PC-3 (cell line): ENCODE results near the gene HSD17B12. TPM values are rescaled to one million over a fixed set of nuclear protein-coding genes. Genes with fewer than 3 reads are reported as not detected.

Source experiments
- ATAC-seq: fragments of 200-7000 bp; cut with Tn5 transposase; 2 replicates; pipeline ENCODE4 v1.9.1; 2020; ENCODE audit warnings: mild to moderate bottlenecking, moderate library complexity
- BruUV-seq: library from RNA; stranded (reverse); fragments of 400-500 nt; replicated peaks from 2 replicates; lab custom pipeline; 2021; lab: Mats Ljungman, UMichigan
- CTCF ChIA-PET: fragments of 300-600 bp; sonication (Branson Sonifier 250); formaldehyde crosslinking; loops from one replicate; lab custom pipeline; 2022; ENCODE audit warnings: antibody characterized with exemption; lab: Charles Lee
- POLR2A ChIA-PET: fragments of 300-600 bp; sonication (Branson Sonifier 250); formaldehyde crosslinking; loops from one replicate; lab custom pipeline; 2022; ENCODE audit warnings: antibody characterized with exemption; ENCODE audit not compliant: unreplicated experiment; lab: Charles Lee
- DNase-seq: peaks from one replicate; pipeline ENCODE4 v3.0.0-alpha.2; 2015
- H2AFZ ChIP-seq: fragments of 300-600 bp; sonication (generic); 2 replicates; pipeline ENCODE4 v1.6.0; 2016; ENCODE audit warnings: antibody characterized with exemption, low read length
- H3F3A ChIP-seq: fragments of 300-600 bp; sonication (generic); one replicate; pipeline ENCODE4 v1.6.0; 2017; ENCODE audit warnings: antibody characterized with exemption, low read length, control low read depth, mild to moderate bottlenecking; ENCODE audit not compliant: unreplicated experiment
- H3K27ac ChIP-seq: fragments of 300-600 bp; sonication (generic); 2 replicates; pipeline ENCODE4 v1.5.1; 2016; ENCODE audit warnings: mild to moderate bottlenecking, low read length
- H3K27me3 ChIP-seq: fragments of 300-600 bp; sonication (generic); 2 replicates; pipeline ENCODE4 v1.6.1; 2016; ENCODE audit warnings: low read length, mixed read lengths
- H3K36me3 ChIP-seq: fragments of 300-600 bp; sonication (generic); 2 replicates; pipeline ENCODE4 v1.6.1; 2016; ENCODE audit warnings: low read depth, mixed run types, low read length, mixed read lengths
- H3K4me1 ChIP-seq: fragments of 300-600 bp; sonication (generic); 2 replicates; pipeline ENCODE4 v1.5.1; 2016; ENCODE audit warnings: low read length; ENCODE audit not compliant: insufficient read depth
- H3K4me2 ChIP-seq: fragments of 300-600 bp; sonication (generic); 2 replicates; pipeline ENCODE4 v1.6.0; 2016; ENCODE audit warnings: low read length
- H3K4me3 ChIP-seq: fragments of 300-600 bp; sonication (generic); 2 replicates; pipeline ENCODE4 v1.5.1; 2016; ENCODE audit warnings: mild to moderate bottlenecking, low read length, mixed read lengths
- H3K79me2 ChIP-seq: fragments of 300-600 bp; sonication (generic); 2 replicates; pipeline ENCODE4 v1.6.1; 2017; ENCODE audit warnings: low read length, mixed read lengths
- H3K9ac ChIP-seq: fragments of 300-600 bp; sonication (generic); 2 replicates; pipeline ENCODE4 v1.6.0; 2016; ENCODE audit warnings: mild to moderate bottlenecking, low read length
- H3K9me2 ChIP-seq: fragments of 300-600 bp; sonication (generic); replicated peaks from 2 replicates; pipeline ENCODE4 v1.6.1; 2016; ENCODE audit warnings: mixed run types, low read length, mixed read lengths
- H3K9me3 ChIP-seq: fragments of 300-600 bp; sonication (generic); 2 replicates; pipeline ENCODE4 v1.6.1; 2016; ENCODE audit warnings: low read length, mixed read lengths
- H4K20me1 ChIP-seq: fragments of 300-600 bp; sonication (generic); 2 replicates; pipeline ENCODE4 v1.6.1; 2016; ENCODE audit warnings: low read length, mixed read lengths
- EZH2 ChIP-seq: fragments of 300-600 bp; sonication (generic); IDR thresholded peaks from one replicate; pipeline ENCODE4 v1.6.1; 2017; ENCODE audit warnings: antibody characterized with exemption, mild to moderate bottlenecking, low read length; ENCODE audit not compliant: unreplicated experiment
- EZH2phosphoT487 ChIP-seq: fragments of 300-600 bp; sonication (generic); IDR thresholded peaks from 2 replicates; pipeline ENCODE4 v1.6.1; 2018; ENCODE audit warnings: mild to moderate bottlenecking, antibody characterized with exemption, low read length, borderline replicate concordance
- intact Hi-C: fragments of 100-400 bp; cut with micrococcal nuclease; formaldehyde crosslinking; loops from 2 replicates; pipeline ENCODE4 v1.9.0; 2023
- total RNA-seq: library from RNA; depleted of rRNA; stranded (reverse); fragments of >200 nt; gene quantifications from 2 replicates; pipeline ENCODE4 v1.2.3, GENCODE V29; 2014
- TF ChIP-seq, protein P1 (sequence below): fragments of 300-600 bp; sonication (generic); conservative IDR thresholded peaks from 2 replicates; pipeline ENCODE4 v1.5.1; 2017; ENCODE audit warnings: antibody characterized with exemption, low read depth, mild to moderate bottlenecking, low read length

Gene HSD17B12
- total RNA-seq, 1 experiment from 2014 or later: 77.6 TPM

DNA sequence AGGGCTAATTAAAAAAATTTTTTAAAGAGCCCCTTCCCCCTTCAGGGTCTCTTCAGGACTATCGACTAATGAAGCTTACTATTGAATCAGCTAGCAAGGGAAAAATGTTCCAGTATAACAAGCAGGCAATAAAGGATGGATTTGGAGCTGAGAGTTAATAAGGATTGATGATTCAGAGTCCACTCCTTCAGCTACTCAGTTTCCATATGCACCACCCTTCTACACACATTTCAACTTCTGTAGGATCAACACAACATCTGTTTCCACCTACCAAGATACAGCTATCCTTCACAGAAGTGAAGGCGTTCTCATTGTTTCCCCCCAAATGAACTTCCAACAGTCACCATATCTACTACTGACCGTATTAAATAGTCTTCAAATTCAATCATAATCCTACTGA is 193.5 kb downstream of the HSD17B12 start:
- H3K4me3 ChIP-seq: no peak overlapping the region
- TF ChIP-seq, protein P1, sequence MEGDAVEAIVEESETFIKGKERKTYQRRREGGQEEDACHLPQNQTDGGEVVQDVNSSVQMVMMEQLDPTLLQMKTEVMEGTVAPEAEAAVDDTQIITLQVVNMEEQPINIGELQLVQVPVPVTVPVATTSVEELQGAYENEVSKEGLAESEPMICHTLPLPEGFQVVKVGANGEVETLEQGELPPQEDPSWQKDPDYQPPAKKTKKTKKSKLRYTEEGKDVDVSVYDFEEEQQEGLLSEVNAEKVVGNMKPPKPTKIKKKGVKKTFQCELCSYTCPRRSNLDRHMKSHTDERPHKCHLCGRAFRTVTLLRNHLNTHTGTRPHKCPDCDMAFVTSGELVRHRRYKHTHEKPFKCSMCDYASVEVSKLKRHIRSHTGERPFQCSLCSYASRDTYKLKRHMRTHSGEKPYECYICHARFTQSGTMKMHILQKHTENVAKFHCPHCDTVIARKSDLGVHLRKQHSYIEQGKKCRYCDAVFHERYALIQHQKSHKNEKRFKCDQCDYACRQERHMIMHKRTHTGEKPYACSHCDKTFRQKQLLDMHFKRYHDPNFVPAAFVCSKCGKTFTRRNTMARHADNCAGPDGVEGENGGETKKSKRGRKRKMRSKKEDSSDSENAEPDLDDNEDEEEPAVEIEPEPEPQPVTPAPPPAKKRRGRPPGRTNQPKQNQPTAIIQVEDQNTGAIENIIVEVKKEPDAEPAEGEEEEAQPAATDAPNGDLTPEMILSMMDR: no peak
- TF ChIP-seq EZH2: no peak
- no peak for TF ChIP-seq EZH2phosphoT487
- peaks cover 4% of the 10 kb centered on the region; the same call in 1 of the 2 replicates for H3K4me1 ChIP-seq
- POLR2A ChIA-PET: no interaction called here
- DNase-seq (no peak), ATAC-seq (no peak)
- H3K27ac ChIP-seq: no peak overlapping the region
- H2AFZ ChIP-seq: no peak overlapping the region
- no peaks in the 10 kb centered on the region for H3K79me2 ChIP-seq
- no TSS peak for BruUV-seq
- no peaks in the 10 kb centered on the region for H3K9me3 ChIP-seq
- no peak overlapping the region for H3K9ac ChIP-seq
- H3K36me3 ChIP-seq: no peaks in the 10 kb centered on the region
- no peaks in the 10 kb centered on the region for H3K9me2 ChIP-seq
- peaks cover 18% of the 10 kb centered on the region for H3K27me3 ChIP-seq
- no peak overlapping the region for H3K4me2 ChIP-seq
- no peaks in the 10 kb centered on the region for H4K20me1 ChIP-seq
- CTCF ChIA-PET: no interaction called here
- intact Hi-C loops: no loop called here
- no peaks in the 10 kb centered on the region for H3F3A ChIP-seq

- no peak overlapping the region for H3K4me2 ChIP-seq
- no peak overlapping the region for H3K9ac ChIP-seq
- H3K79me2 ChIP-seq: no peaks in the 10 kb centered on the region
- no peak overlapping the region for H2AFZ ChIP-seq
- ATAC-seq (no peak), DNase-seq (no peak)
- intact Hi-C loops: no loop called here
- CTCF ChIA-PET: no interaction called here
- no peaks in the 10 kb centered on the region for H3K9me2 ChIP-seq
- POLR2A ChIA-PET: no interaction called here
- H3K27ac ChIP-seq: no peak overlapping the region
- TF ChIP-seq EZH2phosphoT487 (no peak), EZH2 (no peak)
- TF ChIP-seq, protein P1: no peak
- no peaks in the 10 kb centered on the region for H4K20me1 ChIP-seq
- H3K27me3 ChIP-seq: peaks cover 18% of the 10 kb centered on the region
- H3K4me3 ChIP-seq: no peak overlapping the region
- no peaks in the 10 kb centered on the region for H3K9me3 ChIP-seq
- H3F3A ChIP-seq: no peaks in the 10 kb centered on the region
- no peaks in the 10 kb centered on the region for H3K36me3 ChIP-seq
- BruUV-seq: no TSS peak
- H3K4me1 ChIP-seq: no peaks in the 10 kb centered on the region
Observed at GRCh38 chr11:43874738-43875137, 194.2 kb downstream of the HSD17B12 start.

- CTCF ChIA-PET: no interaction called here
- peak; percentile 27 for ATAC-seq
- H3K27ac ChIP-seq: no peak overlapping the region
Observed at GRCh38 chr11:43879789-43880639, 199.5 kb downstream of the HSD17B12 start.

More at GRCh38 chr11:43879789-43880639, 199.5 kb downstream of the HSD17B12 start:
- Histone ChIP-seq H3K9me3 (no peaks in the 10 kb centered on the region), H3K9me2 (no peaks in the 10 kb centered on the region), H3K79me2 (peaks cover 22% of the 10 kb centered on the region), H3K36me3 (peaks cover 5% of the 10 kb centered on the region; the same call in 1 of the 2 replicates), H3K9ac (peak overlapping the region; percentile 90), H4K20me1 (no peaks in the 10 kb centered on the region), H2AFZ (peak overlapping the region; percentile 99), H3K4me1 (peaks cover 12% of the 10 kb centered on the region), H3F3A (no peaks in the 10 kb centered on the region), H3K4me2 (peak overlapping the region; percentile 89), H3K27me3 (no peaks in the 10 kb centered on the region), H3K4me3 (peak overlapping the region; percentile 91)
- intact Hi-C loops: loop anchor here (2.0 kb wide), 1 partner anchor 49 kb away; no protein-coding TSS in a partner anchor
- peak; percentile 10 for DNase-seq
- POLR2A ChIA-PET: no interaction called here
- BruUV-seq: TSS peak; percentile 96
- no peak for TF ChIP-seq EZH2phosphoT487
- TF ChIP-seq, protein P1: no peak
- TF ChIP-seq EZH2: no peak
